GM18873 (cell line): Measurements from ENCODE around the gene RBBP7.

Experiments
- ATAC-seq: cut with Tn5 transposase; IDR thresholded peaks from one replicate; pipeline ENCODE4 v1.9.1; 2021; ENCODE audit warnings: mild to moderate bottlenecking, moderate library complexity, moderate number of reproducible peaks; ENCODE audit not compliant: unreplicated experiment, low FRiP score

Gene RBBP7

GRCh38 chrX:16870095-16870861 lies at the start of gene RBBP7:
Gene RBBP7 (minus strand): TSS chrX:16870362. CDS start chrX:16870053, 309 bp downstream.
- ATAC-seq = peak; percentile 83

- no peak for ATAC-seq
Observed at GRCh38 chrX:16918979-16919378, 48.8 kb upstream of the RBBP7 start.

- ATAC-seq = no peak
Observed at GRCh38 chrX:16917120-16917519, 47.0 kb upstream of the RBBP7 start.

GRCh38 chrX:16916561-16916960 lies 46.4 kb upstream of the RBBP7 start:
- ATAC-seq = no peak

DNA sequence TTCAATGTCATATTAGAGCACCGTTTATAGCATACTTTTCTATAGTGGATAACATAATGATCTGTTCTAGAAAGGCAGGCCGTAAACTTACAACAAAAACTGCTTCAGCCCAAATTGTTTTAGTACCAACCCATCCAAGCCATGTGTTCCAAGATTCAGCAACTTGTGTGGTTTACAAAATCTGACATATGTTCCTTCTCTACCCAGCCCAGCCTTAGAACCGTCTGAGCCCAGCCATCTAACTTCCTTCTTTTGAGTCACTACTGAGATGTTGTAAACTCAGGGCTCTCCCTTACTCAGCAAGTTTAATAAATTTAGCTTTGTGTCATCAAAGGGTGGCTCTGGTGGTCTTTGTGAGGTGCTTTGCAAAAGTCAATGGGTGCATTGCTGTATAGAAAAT lies 43.9 kb upstream of the RBBP7 start:
- no peak for ATAC-seq

- no peak for ATAC-seq
Observed at GRCh38 chrX:16910376-16910775, 40.2 kb upstream of the RBBP7 start.

DNA sequence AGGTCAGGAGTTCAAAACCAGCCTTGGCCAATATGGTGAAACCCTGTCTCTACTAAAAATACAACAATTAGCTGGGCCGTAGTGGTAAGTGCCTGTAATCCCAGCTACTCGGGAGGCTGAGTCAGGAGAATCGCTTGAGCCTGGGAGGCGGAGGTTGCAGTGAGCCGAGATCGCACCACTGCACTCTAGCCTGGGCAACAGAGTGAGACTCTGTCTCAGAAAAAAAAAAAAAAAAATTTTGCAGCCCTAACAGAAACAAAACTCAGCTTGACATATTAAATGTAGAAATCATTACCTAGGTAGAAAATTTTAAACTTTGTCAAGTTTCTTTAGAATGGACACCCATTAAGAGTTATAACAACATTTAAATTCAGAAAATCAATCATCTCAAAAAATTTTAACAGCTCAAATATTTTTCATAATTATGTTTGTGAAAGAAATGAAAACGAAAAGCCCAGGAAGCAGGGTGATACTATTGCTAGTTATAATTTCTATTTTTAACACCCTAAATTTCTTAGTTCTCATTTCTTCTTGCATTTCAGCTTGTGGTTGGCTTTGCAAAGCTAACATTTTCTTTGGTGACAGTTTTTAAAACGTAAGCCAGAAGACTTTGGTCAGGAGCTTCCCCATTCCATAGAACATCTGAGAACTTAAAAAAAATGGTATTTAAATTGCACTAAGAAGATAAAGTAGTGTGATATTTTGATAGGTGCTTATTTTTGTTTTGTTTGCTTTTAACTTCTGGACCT lies 33.3 kb upstream of the RBBP7 start:
- ATAC-seq = no peak

- ATAC-seq = no peak
Observed at GRCh38 chrX:16897445-16897844, 27.3 kb upstream of the RBBP7 start.

GRCh38 chrX:16892504-16893362 lies 22.6 kb upstream of the RBBP7 start:
- ATAC-seq = no peak

DNA sequence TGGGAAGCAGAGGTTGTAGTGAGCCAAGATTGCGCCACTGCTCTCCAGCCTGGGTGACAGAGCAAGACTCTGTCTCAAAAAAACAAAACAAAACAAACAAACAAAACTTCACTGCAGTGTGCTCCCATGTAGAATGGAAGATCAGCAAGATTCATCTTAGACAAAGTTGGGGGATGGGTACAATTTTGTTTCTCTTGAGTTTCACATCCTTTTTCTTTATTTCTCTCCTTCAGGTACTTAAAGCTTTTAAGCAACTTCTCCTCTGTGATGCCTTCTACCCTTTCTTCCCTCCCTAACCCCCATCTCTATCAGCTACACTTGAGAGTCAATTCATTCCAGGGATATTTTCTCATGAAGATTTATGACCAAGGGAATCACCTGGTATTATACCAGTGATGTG lies 15.5 kb upstream of the RBBP7 start:
- no peak for ATAC-seq

DNA sequence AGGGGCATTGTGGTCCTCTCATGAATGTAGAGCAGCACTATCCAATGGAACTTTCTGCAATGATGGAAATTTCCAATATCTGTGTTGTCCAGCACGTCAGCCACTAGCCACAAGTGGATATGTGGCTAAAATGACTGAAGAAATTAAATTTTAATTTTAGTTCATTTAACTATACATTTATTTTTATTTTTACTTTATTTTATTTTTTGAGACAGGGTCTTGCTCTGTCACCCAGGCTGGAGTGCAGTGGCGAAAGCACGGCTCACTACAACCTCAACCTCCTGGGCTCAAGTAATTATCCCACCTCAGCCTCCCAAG lies 13.3 kb upstream of the RBBP7 start:
- ATAC-seq = no peak

DNA sequence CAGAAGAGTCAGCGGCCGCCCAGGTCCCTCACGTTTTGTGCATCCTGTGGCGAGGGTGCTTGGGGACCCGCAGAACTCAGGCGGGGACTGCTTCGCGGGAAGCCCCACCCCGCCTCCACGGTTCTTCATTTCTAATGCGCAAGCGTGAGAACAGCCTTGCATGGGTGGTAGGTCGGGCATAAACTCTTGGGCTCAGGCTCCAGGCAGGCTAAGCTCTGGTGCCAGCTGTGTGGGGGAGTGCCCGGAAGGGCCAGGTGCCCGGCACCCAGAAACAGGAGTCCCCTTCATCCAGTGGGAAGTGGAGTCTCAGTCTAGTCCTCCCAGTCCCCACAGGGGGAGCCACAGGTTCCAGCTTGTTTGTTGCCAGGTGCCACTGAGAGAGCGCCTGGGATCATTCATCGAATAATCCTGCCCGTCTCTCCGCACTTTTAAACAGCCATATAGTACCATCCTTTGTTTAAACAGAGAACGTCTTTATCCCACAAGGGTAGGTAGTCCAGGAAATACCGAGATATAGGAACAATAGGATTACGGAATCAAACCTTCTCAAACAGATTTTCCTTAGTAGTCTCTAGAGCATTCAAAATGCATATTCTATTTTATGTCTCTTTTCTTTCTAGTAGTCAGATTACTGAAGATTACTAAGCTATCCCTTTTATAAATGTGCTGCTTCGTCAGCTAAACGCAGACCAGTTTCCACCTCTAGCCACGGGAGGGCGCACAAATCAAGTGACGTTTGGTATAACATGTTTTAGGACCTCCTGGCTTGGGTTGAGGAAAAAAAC lies 12.7 kb upstream of the RBBP7 start:
- peak; percentile 50 for ATAC-seq

GRCh38 chrX:16882169-16882568 lies 12.0 kb upstream of the RBBP7 start:
- no peak for ATAC-seq

- no peak for ATAC-seq
Observed at GRCh38 chrX:16876696-16877095, 6.5 kb upstream of the RBBP7 start.

DNA sequence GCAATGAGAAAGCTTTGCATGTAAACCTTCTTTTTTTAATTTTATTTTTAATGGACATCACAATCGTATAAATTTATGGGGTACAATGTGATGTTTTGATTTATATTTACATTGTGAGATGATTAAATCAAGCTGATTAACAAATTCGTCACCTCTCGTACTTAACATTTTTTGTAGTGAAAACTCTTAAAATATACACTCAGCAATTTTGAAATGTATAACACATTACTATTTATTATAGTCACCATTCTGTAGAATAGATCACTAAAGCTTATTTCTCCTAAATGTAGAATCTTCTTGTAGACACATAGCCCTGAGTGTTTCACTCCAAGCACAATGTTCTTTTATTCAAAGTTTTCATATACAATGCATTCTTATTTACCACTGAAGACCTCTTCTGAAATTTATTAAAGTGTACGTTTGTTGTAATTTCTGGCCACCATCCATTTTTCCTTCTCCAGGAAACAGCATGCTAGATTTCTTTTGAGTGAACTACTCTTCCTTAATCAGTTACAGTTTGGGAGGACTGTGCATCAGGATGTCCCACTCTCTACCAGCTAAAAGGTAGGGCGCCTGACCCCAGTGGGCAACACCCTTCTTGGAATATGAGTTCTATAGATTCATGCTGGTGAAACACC lies 4.4 kb upstream of the RBBP7 start:
- no peak for ATAC-seq

GRCh38 chrX:16873106-16873505 lies 2.9 kb upstream of the RBBP7 start:
- ATAC-seq = no peak

DNA sequence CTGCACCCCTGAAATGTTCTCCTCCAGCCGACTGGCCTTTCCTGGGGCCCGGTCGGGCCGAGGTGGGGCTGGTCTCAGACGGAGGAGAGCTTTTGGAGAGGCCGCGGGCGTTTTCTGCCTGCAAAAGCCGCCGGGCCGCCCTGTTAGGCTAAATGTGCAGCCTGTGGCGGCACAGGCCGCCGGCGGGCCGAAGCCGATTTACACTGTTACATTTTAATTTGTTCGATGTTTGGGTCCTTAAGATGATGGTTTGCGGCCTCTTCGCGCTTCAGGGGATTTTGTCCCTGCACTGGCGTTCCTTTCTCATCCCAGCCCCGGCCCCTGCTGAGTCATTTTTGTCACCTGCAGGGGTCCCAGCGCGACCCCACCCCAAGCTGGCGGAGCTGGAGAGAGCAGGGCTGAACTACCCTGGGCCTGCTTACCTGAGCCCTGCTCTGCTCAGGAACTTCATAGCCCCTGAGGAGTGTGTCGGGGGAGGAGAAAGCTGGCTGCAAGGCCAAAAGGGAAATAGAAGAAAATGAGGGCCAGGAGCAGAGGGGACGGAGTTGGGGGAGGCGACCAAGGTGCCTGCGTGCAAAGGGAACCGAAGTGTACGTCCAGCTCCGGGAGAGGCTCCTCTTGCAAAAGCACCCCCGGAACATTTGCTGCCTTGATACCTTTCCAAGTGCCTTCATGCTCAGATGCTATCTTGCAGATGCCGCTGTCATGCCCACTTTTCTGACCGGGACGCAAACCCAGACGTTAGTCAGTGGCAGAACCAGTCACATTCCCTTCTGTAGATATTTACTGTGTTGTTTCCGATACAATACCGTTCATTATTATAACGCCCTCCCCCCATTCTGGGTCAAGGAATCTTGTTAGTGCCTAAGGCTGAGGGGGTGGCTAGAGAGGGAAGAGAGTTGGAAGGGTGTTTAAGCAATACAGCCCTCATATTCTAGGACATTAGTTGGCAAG lies 977 bp upstream of the RBBP7 start:
- ATAC-seq = no peak

- peak; percentile 27 for ATAC-seq
Observed at GRCh38 chrX:16869393-16870094, 618 bp downstream of the RBBP7 start.
